PC-3 (cell line): ENCODE results near the gene C3orf70. TPM values are rescaled to one million over a fixed set of nuclear protein-coding genes. Genes with fewer than 3 reads are reported as not detected.

Experiments used
- ATAC-seq: fragments of 200-7000 bp; cut with Tn5 transposase; 2 replicates; pipeline ENCODE4 v1.9.1; 2020; ENCODE audit warnings: mild to moderate bottlenecking, moderate library complexity
- BruUV-seq: library from RNA; stranded (reverse); fragments of 400-500 nt; replicated peaks from 2 replicates; lab custom pipeline; 2021; lab: Mats Ljungman, UMichigan
- CTCF ChIA-PET: fragments of 300-600 bp; sonication (Branson Sonifier 250); formaldehyde crosslinking; loops from one replicate; lab custom pipeline; 2022; ENCODE audit warnings: antibody characterized with exemption; lab: Charles Lee
- POLR2A ChIA-PET: fragments of 300-600 bp; sonication (Branson Sonifier 250); formaldehyde crosslinking; loops from one replicate; lab custom pipeline; 2022; ENCODE audit warnings: antibody characterized with exemption; ENCODE audit not compliant: unreplicated experiment; lab: Charles Lee
- DNase-seq: peaks from one replicate; pipeline ENCODE4 v3.0.0-alpha.2; 2015
- H2AFZ ChIP-seq: fragments of 300-600 bp; sonication (generic); 2 replicates; pipeline ENCODE4 v1.6.0; 2016; ENCODE audit warnings: antibody characterized with exemption, low read length
- H3F3A ChIP-seq: fragments of 300-600 bp; sonication (generic); one replicate; pipeline ENCODE4 v1.6.0; 2017; ENCODE audit warnings: antibody characterized with exemption, low read length, control low read depth, mild to moderate bottlenecking; ENCODE audit not compliant: unreplicated experiment
- H3K27ac ChIP-seq: fragments of 300-600 bp; sonication (generic); 2 replicates; pipeline ENCODE4 v1.5.1; 2016; ENCODE audit warnings: mild to moderate bottlenecking, low read length
- H3K27me3 ChIP-seq: fragments of 300-600 bp; sonication (generic); 2 replicates; pipeline ENCODE4 v1.6.1; 2016; ENCODE audit warnings: low read length, mixed read lengths
- H3K36me3 ChIP-seq: fragments of 300-600 bp; sonication (generic); 2 replicates; pipeline ENCODE4 v1.6.1; 2016; ENCODE audit warnings: low read depth, mixed run types, low read length, mixed read lengths
- H3K4me1 ChIP-seq: fragments of 300-600 bp; sonication (generic); 2 replicates; pipeline ENCODE4 v1.5.1; 2016; ENCODE audit warnings: low read length; ENCODE audit not compliant: insufficient read depth
- H3K4me2 ChIP-seq: fragments of 300-600 bp; sonication (generic); 2 replicates; pipeline ENCODE4 v1.6.0; 2016; ENCODE audit warnings: low read length
- H3K4me3 ChIP-seq: fragments of 300-600 bp; sonication (generic); 2 replicates; pipeline ENCODE4 v1.5.1; 2016; ENCODE audit warnings: mild to moderate bottlenecking, low read length, mixed read lengths
- H3K79me2 ChIP-seq: fragments of 300-600 bp; sonication (generic); 2 replicates; pipeline ENCODE4 v1.6.1; 2017; ENCODE audit warnings: low read length, mixed read lengths
- H3K9ac ChIP-seq: fragments of 300-600 bp; sonication (generic); 2 replicates; pipeline ENCODE4 v1.6.0; 2016; ENCODE audit warnings: mild to moderate bottlenecking, low read length
- H3K9me2 ChIP-seq: fragments of 300-600 bp; sonication (generic); replicated peaks from 2 replicates; pipeline ENCODE4 v1.6.1; 2016; ENCODE audit warnings: mixed run types, low read length, mixed read lengths
- H3K9me3 ChIP-seq: fragments of 300-600 bp; sonication (generic); 2 replicates; pipeline ENCODE4 v1.6.1; 2016; ENCODE audit warnings: low read length, mixed read lengths
- H4K20me1 ChIP-seq: fragments of 300-600 bp; sonication (generic); 2 replicates; pipeline ENCODE4 v1.6.1; 2016; ENCODE audit warnings: low read length, mixed read lengths
- EZH2 ChIP-seq: fragments of 300-600 bp; sonication (generic); IDR thresholded peaks from one replicate; pipeline ENCODE4 v1.6.1; 2017; ENCODE audit warnings: antibody characterized with exemption, mild to moderate bottlenecking, low read length; ENCODE audit not compliant: unreplicated experiment
- EZH2phosphoT487 ChIP-seq: fragments of 300-600 bp; sonication (generic); IDR thresholded peaks from 2 replicates; pipeline ENCODE4 v1.6.1; 2018; ENCODE audit warnings: mild to moderate bottlenecking, antibody characterized with exemption, low read length, borderline replicate concordance
- intact Hi-C: fragments of 100-400 bp; cut with micrococcal nuclease; formaldehyde crosslinking; loops from 2 replicates; pipeline ENCODE4 v1.9.0; 2023
- total RNA-seq: library from RNA; depleted of rRNA; stranded (reverse); fragments of >200 nt; gene quantifications from 2 replicates; pipeline ENCODE4 v1.2.3, GENCODE V29; 2014
- TF ChIP-seq, protein P1 (sequence below): fragments of 300-600 bp; sonication (generic); conservative IDR thresholded peaks from 2 replicates; pipeline ENCODE4 v1.5.1; 2017; ENCODE audit warnings: antibody characterized with exemption, low read depth, mild to moderate bottlenecking, low read length

C3orf70 gene
- total RNA-seq, 1 experiment from 2014 or later, result not detected

DNA sequence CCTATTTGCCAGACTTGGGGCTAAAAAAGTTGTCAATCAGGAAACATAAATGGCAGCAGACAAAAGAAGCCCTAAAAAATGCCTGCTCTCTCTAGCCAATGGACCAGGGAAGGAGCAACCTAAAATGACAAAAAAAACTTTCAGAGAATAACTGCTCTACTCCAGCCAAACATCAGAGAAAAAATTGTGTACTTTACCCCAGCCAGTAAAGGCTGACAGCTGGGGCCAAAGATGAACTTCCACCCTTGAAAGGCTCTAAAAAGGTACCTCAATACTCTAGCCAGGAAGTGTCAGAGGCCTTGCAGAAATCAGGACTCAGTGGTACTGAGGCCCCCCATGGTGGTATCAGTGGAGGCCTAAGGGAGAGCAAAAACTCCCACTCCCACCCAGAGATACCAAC, 18.4 kb downstream of the C3orf70 start:
- Histone ChIP-seq H3F3A (no peaks in the 10 kb centered on the region), H3K4me1 (no peaks in the 10 kb centered on the region), H3K36me3 (no peaks in the 10 kb centered on the region), H3K4me3 (no peak overlapping the region), H3K9me2 (no peaks in the 10 kb centered on the region), H3K4me2 (no peak overlapping the region), H3K27me3 (peaks cover 36% of the 10 kb centered on the region), H3K9ac (no peak overlapping the region), H2AFZ (no peak overlapping the region), H4K20me1 (no peaks in the 10 kb centered on the region), H3K79me2 (no peaks in the 10 kb centered on the region), H3K27ac (no peak overlapping the region), H3K9me3 (no peaks in the 10 kb centered on the region)
- ATAC-seq (no peak), DNase-seq (no peak)
- TF ChIP-seq EZH2phosphoT487, result no peak
- TF ChIP-seq, protein P1, sequence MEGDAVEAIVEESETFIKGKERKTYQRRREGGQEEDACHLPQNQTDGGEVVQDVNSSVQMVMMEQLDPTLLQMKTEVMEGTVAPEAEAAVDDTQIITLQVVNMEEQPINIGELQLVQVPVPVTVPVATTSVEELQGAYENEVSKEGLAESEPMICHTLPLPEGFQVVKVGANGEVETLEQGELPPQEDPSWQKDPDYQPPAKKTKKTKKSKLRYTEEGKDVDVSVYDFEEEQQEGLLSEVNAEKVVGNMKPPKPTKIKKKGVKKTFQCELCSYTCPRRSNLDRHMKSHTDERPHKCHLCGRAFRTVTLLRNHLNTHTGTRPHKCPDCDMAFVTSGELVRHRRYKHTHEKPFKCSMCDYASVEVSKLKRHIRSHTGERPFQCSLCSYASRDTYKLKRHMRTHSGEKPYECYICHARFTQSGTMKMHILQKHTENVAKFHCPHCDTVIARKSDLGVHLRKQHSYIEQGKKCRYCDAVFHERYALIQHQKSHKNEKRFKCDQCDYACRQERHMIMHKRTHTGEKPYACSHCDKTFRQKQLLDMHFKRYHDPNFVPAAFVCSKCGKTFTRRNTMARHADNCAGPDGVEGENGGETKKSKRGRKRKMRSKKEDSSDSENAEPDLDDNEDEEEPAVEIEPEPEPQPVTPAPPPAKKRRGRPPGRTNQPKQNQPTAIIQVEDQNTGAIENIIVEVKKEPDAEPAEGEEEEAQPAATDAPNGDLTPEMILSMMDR, result no peak
- TF ChIP-seq EZH2, result no peak
- intact Hi-C loops, result no loop called here
- BruUV-seq, result no TSS peak
- ChIA-PET CTCF (no interaction called here), POLR2A (no interaction called here)

DNA sequence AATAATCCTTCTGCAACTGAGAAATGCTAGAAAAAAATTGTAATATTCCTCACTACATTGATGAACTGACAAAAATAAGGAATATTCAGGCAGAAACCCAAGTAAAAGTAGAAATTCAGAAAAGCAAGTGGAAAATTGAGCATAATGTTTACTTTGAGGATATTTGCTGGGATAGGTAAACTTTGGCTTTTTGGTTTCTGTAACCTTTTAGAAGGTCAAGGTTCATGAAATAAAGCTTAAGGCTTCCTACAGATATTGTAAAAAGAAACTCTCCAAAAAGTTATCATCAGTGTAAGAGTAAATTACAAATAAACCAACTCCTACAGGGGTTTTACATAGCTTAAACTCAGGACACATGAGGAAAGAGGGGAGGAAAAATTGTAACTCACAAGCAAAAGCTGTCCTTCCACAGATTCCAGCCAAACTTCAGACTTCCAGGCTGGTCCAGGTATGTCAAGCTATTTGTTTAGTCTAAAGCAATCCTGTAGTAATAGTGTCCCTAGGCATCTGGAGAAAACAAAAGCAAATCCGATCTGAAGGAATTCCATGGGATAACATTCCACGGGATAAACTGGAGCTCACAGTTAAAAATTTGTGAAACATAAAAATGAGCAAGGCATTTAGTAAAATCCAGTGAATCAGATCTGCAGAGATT, 21.1 kb downstream of the C3orf70 start:
- POLR2A ChIA-PET, result no interaction called here
- Histone ChIP-seq H3K4me2 (no peak overlapping the region), H3K27ac (no peak overlapping the region), H3K4me1 (no peaks in the 10 kb centered on the region), H3K79me2 (no peaks in the 10 kb centered on the region), H3K36me3 (no peaks in the 10 kb centered on the region), H3K9me3 (no peaks in the 10 kb centered on the region), H3K27me3 (peaks cover 45% of the 10 kb centered on the region), H3K4me3 (no peak overlapping the region), H3F3A (no peaks in the 10 kb centered on the region), H3K9ac (no peak overlapping the region), H2AFZ (no peak overlapping the region), H4K20me1 (no peaks in the 10 kb centered on the region), H3K9me2 (no peaks in the 10 kb centered on the region)
- intact Hi-C loops, result no loop called here
- CTCF ChIA-PET, result no interaction called here
- no peak for DNase-seq
- no peak for ATAC-seq
- no TSS peak for BruUV-seq
- TF ChIP-seq EZH2, result no peak
- TF ChIP-seq, protein P1, result no peak
- no peak for TF ChIP-seq EZH2phosphoT487

DNA sequence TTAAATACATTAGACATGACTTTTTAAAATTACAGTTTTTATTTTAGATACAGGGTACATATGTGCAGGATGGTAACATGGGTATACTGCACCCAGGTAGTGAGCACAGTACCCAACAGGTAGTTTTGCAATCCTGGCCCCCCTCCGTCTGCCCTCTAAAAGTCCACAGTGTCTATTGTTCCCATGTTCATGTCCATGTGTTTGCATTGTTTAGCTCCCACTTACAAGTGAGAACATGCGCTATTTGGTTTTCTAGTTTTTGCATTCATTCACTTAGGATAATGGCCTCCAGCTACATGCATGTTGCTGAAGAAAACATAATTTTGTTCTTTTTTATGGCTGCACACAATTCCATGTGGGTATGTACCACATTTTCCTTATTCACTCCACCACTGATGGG, 23.8 kb downstream of the C3orf70 start:
- Histone ChIP-seq H3F3A (no peaks in the 10 kb centered on the region), H3K4me3 (no peak overlapping the region), H3K4me2 (no peak overlapping the region), H3K9ac (no peak overlapping the region), H2AFZ (no peak overlapping the region), H3K79me2 (no peaks in the 10 kb centered on the region), H3K9me2 (no peaks in the 10 kb centered on the region), H4K20me1 (no peaks in the 10 kb centered on the region), H3K27ac (no peak overlapping the region), H3K36me3 (no peaks in the 10 kb centered on the region), H3K9me3 (no peaks in the 10 kb centered on the region), H3K27me3 (peaks cover 50% of the 10 kb centered on the region), H3K4me1 (no peaks in the 10 kb centered on the region)
- TF ChIP-seq, protein P1, result no peak
- TF ChIP-seq EZH2phosphoT487 (no peak), EZH2 (no peak)
- DNase-seq (no peak), ATAC-seq (no peak)
- intact Hi-C loops, result no loop called here
- no TSS peak for BruUV-seq
- ChIA-PET POLR2A (no interaction called here), CTCF (no interaction called here)
